ENCODE data around the gene TARDBP.

DNA sequence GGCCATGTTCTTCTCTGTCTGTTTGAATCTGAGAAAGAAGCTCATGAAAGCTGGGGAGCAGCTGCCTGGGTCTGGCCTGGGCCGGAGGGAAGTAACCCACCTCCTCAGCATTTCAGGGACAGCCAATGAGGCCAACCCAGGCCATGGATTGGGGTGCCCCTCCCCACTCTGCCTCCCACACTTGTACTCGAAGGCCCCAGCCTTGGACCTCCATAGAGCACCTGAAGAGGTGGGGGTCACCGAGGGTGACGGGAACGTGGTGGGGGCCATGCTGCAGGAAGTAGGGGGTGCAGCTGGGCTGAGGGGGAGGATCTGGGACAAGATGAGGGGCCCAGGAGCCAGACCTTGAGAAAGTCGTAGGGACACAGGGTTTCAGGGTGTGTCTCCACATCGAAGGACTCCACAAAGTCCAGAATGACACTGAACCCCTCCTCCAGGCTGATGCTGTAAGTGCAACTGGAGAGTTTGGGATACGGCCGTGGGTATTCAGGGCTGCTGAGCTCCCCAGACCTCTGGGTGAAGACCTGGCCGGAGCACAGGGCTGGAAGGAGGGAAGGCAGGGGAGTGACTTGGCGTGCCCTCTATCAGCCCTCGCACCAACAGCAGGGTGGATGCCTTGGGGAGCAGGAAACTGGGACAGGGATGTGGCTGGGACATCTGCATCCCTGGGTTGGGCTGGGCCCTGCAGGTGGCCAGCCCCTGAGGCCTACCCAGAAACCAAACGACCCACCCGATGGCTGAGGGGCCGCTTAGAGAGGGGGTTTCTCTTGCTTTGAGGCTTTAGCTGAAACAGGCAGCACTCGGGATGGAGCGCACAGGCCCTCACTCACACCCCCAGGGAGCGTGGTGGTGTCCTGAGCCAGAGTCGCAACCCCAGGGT is 30.8 kb downstream of the TARDBP start:
- TF ChIP-seq, protein P1, sequence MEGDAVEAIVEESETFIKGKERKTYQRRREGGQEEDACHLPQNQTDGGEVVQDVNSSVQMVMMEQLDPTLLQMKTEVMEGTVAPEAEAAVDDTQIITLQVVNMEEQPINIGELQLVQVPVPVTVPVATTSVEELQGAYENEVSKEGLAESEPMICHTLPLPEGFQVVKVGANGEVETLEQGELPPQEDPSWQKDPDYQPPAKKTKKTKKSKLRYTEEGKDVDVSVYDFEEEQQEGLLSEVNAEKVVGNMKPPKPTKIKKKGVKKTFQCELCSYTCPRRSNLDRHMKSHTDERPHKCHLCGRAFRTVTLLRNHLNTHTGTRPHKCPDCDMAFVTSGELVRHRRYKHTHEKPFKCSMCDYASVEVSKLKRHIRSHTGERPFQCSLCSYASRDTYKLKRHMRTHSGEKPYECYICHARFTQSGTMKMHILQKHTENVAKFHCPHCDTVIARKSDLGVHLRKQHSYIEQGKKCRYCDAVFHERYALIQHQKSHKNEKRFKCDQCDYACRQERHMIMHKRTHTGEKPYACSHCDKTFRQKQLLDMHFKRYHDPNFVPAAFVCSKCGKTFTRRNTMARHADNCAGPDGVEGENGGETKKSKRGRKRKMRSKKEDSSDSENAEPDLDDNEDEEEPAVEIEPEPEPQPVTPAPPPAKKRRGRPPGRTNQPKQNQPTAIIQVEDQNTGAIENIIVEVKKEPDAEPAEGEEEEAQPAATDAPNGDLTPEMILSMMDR (conservative IDR thresholded peaks at IDR 0.05) = no peak
- TF ChIP-seq ZFX (IDR thresholded peaks at IDR 0.05) = no peak
